Left renal cortex interstitium (tissue), 4 donors: ENCODE results near the gene ABCC10. TPM values are rescaled to one million over a fixed set of nuclear protein-coding genes. Genes with fewer than 3 reads are reported as not detected.
"Not testable (repeated sequence)": the region's sequence is repeated elsewhere in the genome, so short reads cannot be mapped to it uniquely, and the experiment has no call there.

Experiments used
- DNase-seq, 4 donors: peaks; one replicate each; pipeline ENCODE4 v3.0.0-alpha.2; 2013; ENCODE audit warnings: low read depth in 4 of 4, low spot score in 2 of 4, missing footprints in 1 of 4
- polyA plus RNA-seq, 4 donors: library from polyadenylated mRNA; unstranded; fragments of 120-200 nt; gene quantifications; one replicate each; pipeline ENCODE4 v1.2.1, GENCODE V29; 2013; ENCODE audit not compliant: insufficient read length in 4 of 4

Gene ABCC10
- polyA plus RNA-seq, 4 donors, result 17.4 to 34.1 (median 23.8) TPM

DNA sequence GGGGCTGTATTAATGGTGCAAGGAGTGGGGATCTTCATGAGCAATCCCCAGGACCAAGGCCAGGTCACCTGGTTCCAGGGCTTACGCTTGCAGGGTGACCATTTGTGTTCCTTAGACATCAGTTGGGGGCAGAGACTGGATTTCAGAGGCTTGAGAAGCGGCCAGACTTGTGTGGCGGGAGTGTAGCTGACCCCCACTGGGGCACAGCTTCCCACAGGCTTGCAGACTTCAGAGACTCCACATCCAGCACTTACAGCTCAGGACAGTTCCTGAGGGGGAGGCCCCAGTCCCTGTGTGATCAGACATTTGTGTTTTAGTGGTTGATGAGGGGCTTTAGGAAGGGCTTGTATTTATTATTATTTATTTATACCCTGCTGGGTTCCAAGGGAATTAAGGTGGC, 65.3 kb downstream of the ABCC10 start:
- DNase-seq, result no peak

DNA sequence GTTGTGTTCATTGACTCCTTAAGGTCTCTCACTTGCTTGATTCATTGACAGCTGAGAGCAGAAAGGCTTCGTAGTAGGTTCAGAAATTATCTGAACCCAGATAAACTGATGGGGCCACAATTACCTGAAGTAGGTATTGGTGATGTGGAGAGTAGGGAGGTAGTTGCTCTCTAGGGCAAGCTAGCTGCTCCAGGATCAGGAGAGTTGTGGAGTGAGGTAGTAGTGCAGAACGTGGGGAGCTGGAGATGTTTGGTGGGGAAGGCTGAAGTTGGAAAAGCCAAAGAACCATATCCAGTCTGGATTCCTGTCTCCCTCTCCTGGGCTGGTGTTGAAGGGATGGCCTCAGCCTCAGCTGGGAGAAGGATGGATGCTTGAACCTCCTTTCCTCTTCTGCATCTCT, 65.9 kb downstream of the ABCC10 start:
- no peak for DNase-seq

GRCh38 chr6:43493833-43494232, 66.5 kb downstream of the ABCC10 start:
- no peak for DNase-seq

DNA sequence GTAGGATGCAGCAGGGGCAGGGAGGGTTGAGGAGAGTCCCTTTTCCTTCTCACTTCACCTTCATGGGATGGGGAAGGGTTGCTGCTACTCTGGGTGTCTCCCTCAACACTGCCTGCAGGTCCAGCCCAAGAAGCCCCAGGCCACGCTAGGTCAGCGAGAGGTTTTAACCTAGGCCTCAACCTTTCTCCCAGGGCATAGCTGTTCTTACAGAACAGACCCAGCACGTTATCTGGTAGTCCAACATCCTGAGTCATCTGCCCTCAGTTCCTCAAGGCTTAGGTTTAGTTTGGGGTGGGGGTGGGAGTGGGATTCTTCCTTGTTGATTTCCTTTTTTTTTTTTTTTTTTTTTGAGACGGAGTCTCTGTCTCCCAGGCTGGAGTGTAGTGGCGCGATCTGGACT, 67.0 kb downstream of the ABCC10 start:
- DNase-seq, result no peak

GRCh38 chr6:43494766-43495165, 67.4 kb downstream of the ABCC10 start:
- DNase-seq, result no peak

- no peak for DNase-seq
Measured at GRCh38 chr6:43495409-43495941, 68.1 kb downstream of the ABCC10 start.

- DNase-seq, result no peak
Measured at GRCh38 chr6:43496370-43497128, 69.2 kb downstream of the ABCC10 start.

GRCh38 chr6:43497129-43497396, 69.7 kb downstream of the ABCC10 start:
- no peak for DNase-seq

GRCh38 chr6:43497689-43498088, 70.3 kb downstream of the ABCC10 start:
- DNase-seq, result no peak

- not testable (repeated sequence) for DNase-seq
Measured at GRCh38 chr6:43498291-43498690, 71.0 kb downstream of the ABCC10 start.

GRCh38 chr6:43499028-43499815, 71.9 kb downstream of the ABCC10 start:
- no peak for DNase-seq

Other genes with a start within 250 kb of the ABCC10 start
- gene CUL9, start 245.3 kb upstream of the ABCC10 start, polyA plus RNA-seq, result 10 to 100 TPM; 27.5 to 52.0 (median 39.8) TPM
- 100 to 1,000 TPM in 1 of 4 donors, 10 to 100 TPM in 3; 54.6 to 111 (median 81.2) TPM for gene DNPH1, start 198.1 kb upstream of the ABCC10 start, polyA plus RNA-seq
- under 1 TPM; 0.25 to 0.55 (median 0.40) TPM for gene TTBK1, start 184.1 kb upstream of the ABCC10 start, polyA plus RNA-seq
- 1 to 10 TPM in 2 of 4 donors, under 1 TPM in 2; 0.30 to 2.0 (median 0.99) TPM for gene SLC22A7, start 129.3 kb upstream of the ABCC10 start, polyA plus RNA-seq
- gene CRIP3, start 118.7 kb upstream of the ABCC10 start, polyA plus RNA-seq, result 1 to 10 TPM; 2.2 to 9.7 (median 6.0) TPM
- 10 to 100 TPM; 22.1 to 33.9 (median 28.9) TPM for gene ZNF318, start 57.9 kb upstream of the ABCC10 start, polyA plus RNA-seq
- 1 to 10 TPM in 3 of 4 donors, under 1 TPM in 1; 0.93 to 1.9 (median 1.3) TPM for gene DLK2, start 28.0 kb downstream of the ABCC10 start, polyA plus RNA-seq
- gene TJAP1, start 50.0 kb downstream of the ABCC10 start, polyA plus RNA-seq, result 10 to 100 TPM; 24.6 to 50.2 (median 36.8) TPM
- gene LRRC73, start 82.8 kb downstream of the ABCC10 start, polyA plus RNA-seq, result 1 to 10 TPM in 3 of 4 donors, under 1 TPM in 1; 0.95 to 1.8 (median 1.4) TPM
- gene YIPF3, start 89.4 kb downstream of the ABCC10 start, polyA plus RNA-seq, result 100 to 1,000 TPM; 136 to 156 (median 146) TPM
- gene POLR1C, start 89.5 kb downstream of the ABCC10 start, polyA plus RNA-seq, result 10 to 100 TPM; 33.9 to 43.6 (median 39.4) TPM
- 10 to 100 TPM; 39.8 to 58.0 (median 46.0) TPM for gene XPO5, start 148.5 kb downstream of the ABCC10 start, polyA plus RNA-seq
- gene POLH, start 148.6 kb downstream of the ABCC10 start, polyA plus RNA-seq, result 10 to 100 TPM; 16.8 to 25.0 (median 23.3) TPM
- 10 to 100 TPM; 42.1 to 68.1 (median 55.2) TPM for gene GTPBP2, start 201.7 kb downstream of the ABCC10 start, polyA plus RNA-seq
- gene MAD2L1BP, start 208.3 kb downstream of the ABCC10 start, polyA plus RNA-seq, result 10 to 100 TPM; 21.7 to 30.4 (median 27.6) TPM
- 1 to 10 TPM; 1.3 to 1.5 (median 1.4) TPM for gene RSPH9, start 217.5 kb downstream of the ABCC10 start, polyA plus RNA-seq